Nephron (organoid): ENCODE measurements around the gene GPC5.
A peak's percentile ranks its signal among the peaks of the same experiment; 100 is the strongest.
"Not testable (repeated sequence)": the region's sequence is repeated elsewhere in the genome, so short reads cannot be mapped to it uniquely, and the experiment has no call there.

Experiments used
- H3K27ac Mint-ChIP-seq, 3 experiments: 2 replicates each; pipeline ENCODE4 v1.8.0; 2020; ENCODE audit warnings: mixed read lengths in 3 of 3, mild to moderate bottlenecking in 2 of 3, moderate library complexity in 1 of 3
- H3K27me3 Mint-ChIP-seq: 2 replicates; pipeline ENCODE4 v1.8.0; 2021; ENCODE audit warnings: low read depth, mild to moderate bottlenecking, moderate library complexity, mixed read lengths
- H3K36me3 Mint-ChIP-seq: 2 replicates; pipeline ENCODE4 v1.8.0; 2020; ENCODE audit warnings: low read depth, mixed read lengths
- H3K4me1 Mint-ChIP-seq: 2 replicates; pipeline ENCODE4 v1.8.0; 2020; ENCODE audit warnings: mixed read lengths
- H3K4me3 Mint-ChIP-seq, 3 experiments: 2 replicates each; pipeline ENCODE4 v1.8.0; 2020; ENCODE audit warnings: mild to moderate bottlenecking in 3 of 3, mixed read lengths in 3 of 3, moderate library complexity in 2 of 3
- H3K9me3 Mint-ChIP-seq: 2 replicates; pipeline ENCODE4 v1.8.0; 2020; ENCODE audit warnings: mixed read lengths
- TF ChIP-seq, protein P1 (sequence below), 3 experiments: fragments of 200-600 bp; sonication (generic); IDR thresholded peaks; one replicate each; pipeline ENCODE4 v1.5.0; 2021; ENCODE audit warnings: antibody characterized with exemption in 3 of 3; ENCODE audit not compliant: unreplicated experiment in 3 of 3

Gene GPC5

GRCh38 chr13:92886535-92887077, 1488.2 kb downstream of the GPC5 start:
- H3K4me3 Mint-ChIP-seq = no peak overlapping the region
- no peaks in the 10 kb centered on the region for H3K9me3 Mint-ChIP-seq
- H3K4me1 Mint-ChIP-seq = no peaks in the 10 kb centered on the region
- H3K27ac Mint-ChIP-seq = no peak overlapping the region
- H3K27me3 Mint-ChIP-seq = no peaks in the 10 kb centered on the region
- no peaks in the 10 kb centered on the region for H3K36me3 Mint-ChIP-seq
- TF ChIP-seq, protein P1, sequence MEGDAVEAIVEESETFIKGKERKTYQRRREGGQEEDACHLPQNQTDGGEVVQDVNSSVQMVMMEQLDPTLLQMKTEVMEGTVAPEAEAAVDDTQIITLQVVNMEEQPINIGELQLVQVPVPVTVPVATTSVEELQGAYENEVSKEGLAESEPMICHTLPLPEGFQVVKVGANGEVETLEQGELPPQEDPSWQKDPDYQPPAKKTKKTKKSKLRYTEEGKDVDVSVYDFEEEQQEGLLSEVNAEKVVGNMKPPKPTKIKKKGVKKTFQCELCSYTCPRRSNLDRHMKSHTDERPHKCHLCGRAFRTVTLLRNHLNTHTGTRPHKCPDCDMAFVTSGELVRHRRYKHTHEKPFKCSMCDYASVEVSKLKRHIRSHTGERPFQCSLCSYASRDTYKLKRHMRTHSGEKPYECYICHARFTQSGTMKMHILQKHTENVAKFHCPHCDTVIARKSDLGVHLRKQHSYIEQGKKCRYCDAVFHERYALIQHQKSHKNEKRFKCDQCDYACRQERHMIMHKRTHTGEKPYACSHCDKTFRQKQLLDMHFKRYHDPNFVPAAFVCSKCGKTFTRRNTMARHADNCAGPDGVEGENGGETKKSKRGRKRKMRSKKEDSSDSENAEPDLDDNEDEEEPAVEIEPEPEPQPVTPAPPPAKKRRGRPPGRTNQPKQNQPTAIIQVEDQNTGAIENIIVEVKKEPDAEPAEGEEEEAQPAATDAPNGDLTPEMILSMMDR (IDR thresholded peaks at IDR 0.05; ENCODE audit: unreplicated experiment in 3 of 3) = no peak

DNA sequence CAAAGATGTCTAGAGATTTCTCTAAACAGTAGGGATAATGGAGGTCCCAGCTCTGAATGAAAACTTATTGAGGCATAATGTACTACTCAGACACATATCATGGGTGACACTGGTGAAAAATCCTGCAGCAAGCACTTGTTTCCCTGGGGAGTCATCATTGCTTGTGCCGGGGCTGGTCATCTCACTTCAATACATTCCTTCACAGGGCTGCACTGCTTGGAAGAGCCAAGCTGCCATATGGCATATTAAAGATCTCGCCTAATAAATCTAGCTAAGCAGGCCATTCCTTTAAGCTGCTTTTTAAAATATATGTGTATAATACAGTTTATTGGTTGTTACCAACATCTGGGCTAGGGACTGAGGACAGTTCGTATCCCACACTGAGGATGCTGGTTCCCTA, 1496.0 kb downstream of the GPC5 start:
- H3K9me3 Mint-ChIP-seq = peaks cover 10% of the 10 kb centered on the region
- no peak overlapping the region for H3K4me3 Mint-ChIP-seq
- no peaks in the 10 kb centered on the region for H3K4me1 Mint-ChIP-seq
- no peaks in the 10 kb centered on the region for H3K36me3 Mint-ChIP-seq
- H3K27ac Mint-ChIP-seq = no peak overlapping the region
- TF ChIP-seq, protein P1 (IDR thresholded peaks at IDR 0.05; ENCODE audit: unreplicated experiment in 3 of 3) = no peak
- no peaks in the 10 kb centered on the region for H3K27me3 Mint-ChIP-seq

- TF ChIP-seq, protein P1 (IDR thresholded peaks at IDR 0.05; ENCODE audit: unreplicated experiment in 3 of 3) = peak; percentile 18 to 47 (median 26)
- H3K4me3 Mint-ChIP-seq = no peak overlapping the region
- H3K36me3 Mint-ChIP-seq = no peaks in the 10 kb centered on the region
- peaks cover 8% of the 10 kb centered on the region for H3K4me1 Mint-ChIP-seq
- H3K9me3 Mint-ChIP-seq = peaks cover 12% of the 10 kb centered on the region
- no peaks in the 10 kb centered on the region for H3K27me3 Mint-ChIP-seq
- H3K27ac Mint-ChIP-seq = no peak overlapping the region
These were observed 1498.4 kb downstream of the GPC5 start for GRCh38 chr13:92896842-92897241.

- not testable (repeated sequence) for H3K27me3 Mint-ChIP-seq, H3K36me3 Mint-ChIP-seq, H3K27ac Mint-ChIP-seq, H3K4me3 Mint-ChIP-seq, H3K4me1 Mint-ChIP-seq
- H3K9me3 Mint-ChIP-seq = peaks cover 12% of the 10 kb centered on the region
These were observed 1500.5 kb downstream of the GPC5 start for GRCh38 chr13:92898946-92899345.

GRCh38 chr13:92900446-92900845, 1502.0 kb downstream of the GPC5 start:
- H3K4me3 Mint-ChIP-seq = no peak overlapping the region
- H3K4me1 Mint-ChIP-seq = peaks cover 8% of the 10 kb centered on the region
- TF ChIP-seq, protein P1 (IDR thresholded peaks at IDR 0.05; ENCODE audit: unreplicated experiment in 3 of 3) = no peak
- no peaks in the 10 kb centered on the region for H3K36me3 Mint-ChIP-seq
- H3K9me3 Mint-ChIP-seq = peaks cover 15% of the 10 kb centered on the region
- H3K27ac Mint-ChIP-seq = peak overlapping the region; percentile 18 to 48 (median 41)
- no peaks in the 10 kb centered on the region for H3K27me3 Mint-ChIP-seq

DNA sequence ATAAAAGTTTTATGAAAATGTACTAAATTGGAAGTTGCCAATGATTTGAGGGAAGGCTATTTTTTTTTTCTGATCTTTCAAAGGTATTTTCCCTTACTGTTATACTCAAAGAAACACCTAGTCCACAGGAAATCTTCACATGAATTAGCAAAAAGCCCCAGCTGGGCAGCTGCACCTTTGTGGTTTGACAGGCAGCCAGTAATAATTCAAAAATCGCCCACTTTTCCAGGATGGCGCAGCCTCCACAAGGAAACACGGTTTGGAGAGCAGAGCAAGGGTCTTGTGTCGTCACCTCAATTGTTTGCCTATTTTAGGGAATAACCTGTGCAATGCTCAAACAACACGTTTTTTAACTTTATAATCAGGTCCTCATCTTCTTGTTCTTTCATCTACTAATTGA, 1503.3 kb downstream of the GPC5 start:
- H3K9me3 Mint-ChIP-seq = peaks cover 25% of the 10 kb centered on the region
- no peaks in the 10 kb centered on the region for H3K27me3 Mint-ChIP-seq
- H3K27ac Mint-ChIP-seq = no peak overlapping the region
- TF ChIP-seq, protein P1 (IDR thresholded peaks at IDR 0.05; ENCODE audit: unreplicated experiment in 3 of 3) = no peak
- peaks cover 8% of the 10 kb centered on the region for H3K4me1 Mint-ChIP-seq
- no peaks in the 10 kb centered on the region for H3K36me3 Mint-ChIP-seq
- no peak overlapping the region for H3K4me3 Mint-ChIP-seq
